ENCODE results near the gene LAMA4.

LAMA4 gene

DNA sequence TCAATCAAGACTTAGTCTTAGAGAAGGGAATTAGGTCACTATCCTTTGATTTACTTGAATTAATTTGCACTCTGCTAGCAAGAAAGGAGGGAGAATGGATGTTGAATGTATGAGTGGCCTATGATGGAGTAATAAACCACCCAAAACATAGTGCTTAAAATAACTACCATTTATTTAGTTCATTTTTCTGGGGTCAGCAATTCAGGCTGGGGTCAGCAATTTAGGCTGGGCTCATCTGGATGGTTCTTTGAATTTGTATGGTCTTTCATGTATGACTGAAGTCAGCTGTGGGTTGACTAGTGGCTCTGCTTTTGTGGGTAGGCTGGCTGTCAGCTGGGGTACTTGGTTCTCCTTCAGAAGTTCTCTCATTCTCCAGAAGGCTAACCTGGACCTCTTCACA lies 21.0 kb upstream of the LAMA4 start:
- no peak for DNase-seq

DNA sequence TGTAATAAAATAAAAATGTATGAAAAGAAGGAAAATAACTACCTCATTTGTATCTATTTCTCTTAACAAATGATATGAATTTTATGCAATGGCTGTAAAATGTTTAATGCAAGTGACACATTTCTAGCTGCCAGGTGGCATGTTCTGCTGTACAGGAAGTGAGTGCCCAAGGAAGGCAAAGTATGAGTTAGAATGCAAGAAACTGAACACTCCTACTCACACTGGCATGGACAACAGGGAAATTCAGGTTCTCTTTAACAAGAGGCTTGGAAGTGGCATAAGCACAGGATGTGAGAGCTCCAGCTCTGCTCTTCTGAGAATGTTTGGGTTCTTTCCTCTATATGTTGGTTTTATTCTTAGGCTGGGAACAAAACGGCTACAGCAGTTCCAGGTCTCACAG lies 20.4 kb upstream of the LAMA4 start:
- DNase-seq: no peak

GRCh38 chr6:112272799-112273198 lies 18.4 kb upstream of the LAMA4 start:
- DNase-seq: no peak

DNA sequence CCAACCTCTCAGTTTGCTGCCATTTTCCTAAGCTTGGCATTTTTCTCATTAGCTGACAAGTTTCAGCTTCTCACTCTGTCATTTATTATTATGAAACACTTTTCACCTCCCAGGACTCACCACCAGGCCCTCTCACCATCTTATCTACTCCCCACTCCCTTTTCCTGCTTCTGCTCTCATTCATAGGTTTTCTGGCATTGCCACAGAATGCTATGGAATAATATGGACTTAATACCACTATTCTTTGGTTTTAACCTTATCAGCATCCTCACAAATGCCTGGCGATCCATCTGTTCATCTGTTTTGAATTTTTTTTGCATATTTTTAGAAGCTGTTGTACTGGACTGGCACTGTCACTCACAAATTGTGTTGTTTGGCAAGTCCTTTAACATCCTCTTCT lies 16.4 kb upstream of the LAMA4 start:
- DNase-seq: no peak

DNA sequence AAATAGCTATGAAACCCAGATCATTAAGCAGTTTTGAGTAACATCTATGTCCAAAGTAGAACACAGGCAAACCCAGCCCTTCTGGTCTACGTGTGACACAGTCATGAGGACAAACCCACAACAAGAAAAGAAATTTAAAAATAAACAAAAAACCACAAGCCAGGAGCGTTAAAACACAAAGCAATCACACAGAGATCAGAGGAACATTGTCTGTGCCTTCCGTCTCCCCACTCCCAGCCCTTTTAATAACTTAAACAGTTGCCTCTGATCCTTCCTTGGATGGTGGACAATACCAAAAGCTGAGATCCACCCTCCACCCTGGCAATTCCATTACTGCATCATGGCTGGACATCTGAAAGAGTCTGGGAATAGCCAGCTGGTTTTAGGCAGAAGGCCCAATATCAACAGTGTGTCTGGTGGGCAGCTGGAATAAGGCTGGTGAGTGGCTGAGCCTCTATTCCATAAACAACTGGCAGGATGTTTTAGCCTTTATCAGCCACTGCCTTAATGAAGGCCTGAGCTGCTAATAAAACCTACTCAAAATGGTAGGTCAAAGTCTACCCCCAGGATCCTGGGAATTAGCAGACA lies 15.7 kb upstream of the LAMA4 start:
- DNase-seq: no peak

- no peak for DNase-seq
These were observed 14.7 kb upstream of the LAMA4 start for GRCh38 chr6:112269114-112269513.

GRCh38 chr6:112268654-112269053 lies 14.3 kb upstream of the LAMA4 start:
- no peak for DNase-seq

DNA sequence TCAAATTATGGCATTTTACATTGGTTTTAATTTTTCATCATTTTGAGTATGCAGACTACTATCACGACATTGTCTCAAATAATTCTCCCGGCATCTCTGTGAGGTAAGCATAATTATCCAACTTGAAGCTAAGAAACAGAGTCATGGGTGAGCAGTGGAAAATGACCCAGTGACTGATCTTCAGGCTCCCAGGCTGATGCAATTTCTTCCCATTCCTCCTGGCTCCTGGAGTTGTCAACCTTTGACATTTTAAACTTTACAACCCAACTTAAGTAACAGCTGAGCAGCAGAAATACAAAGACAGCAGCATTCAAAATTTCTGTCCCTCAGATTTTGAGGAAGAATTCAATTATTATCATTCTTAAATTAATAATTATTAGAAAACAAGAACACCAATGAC lies 13.7 kb upstream of the LAMA4 start:
- DNase-seq: no peak

GRCh38 chr6:112266331-112266730 lies 12.0 kb upstream of the LAMA4 start:
- DNase-seq: no peak

- DNase-seq: no peak
These were observed 4.9 kb upstream of the LAMA4 start for GRCh38 chr6:112259337-112259675.

GRCh38 chr6:112258642-112259336 lies 4.4 kb upstream of the LAMA4 start:
- DNase-seq: no peak

DNA sequence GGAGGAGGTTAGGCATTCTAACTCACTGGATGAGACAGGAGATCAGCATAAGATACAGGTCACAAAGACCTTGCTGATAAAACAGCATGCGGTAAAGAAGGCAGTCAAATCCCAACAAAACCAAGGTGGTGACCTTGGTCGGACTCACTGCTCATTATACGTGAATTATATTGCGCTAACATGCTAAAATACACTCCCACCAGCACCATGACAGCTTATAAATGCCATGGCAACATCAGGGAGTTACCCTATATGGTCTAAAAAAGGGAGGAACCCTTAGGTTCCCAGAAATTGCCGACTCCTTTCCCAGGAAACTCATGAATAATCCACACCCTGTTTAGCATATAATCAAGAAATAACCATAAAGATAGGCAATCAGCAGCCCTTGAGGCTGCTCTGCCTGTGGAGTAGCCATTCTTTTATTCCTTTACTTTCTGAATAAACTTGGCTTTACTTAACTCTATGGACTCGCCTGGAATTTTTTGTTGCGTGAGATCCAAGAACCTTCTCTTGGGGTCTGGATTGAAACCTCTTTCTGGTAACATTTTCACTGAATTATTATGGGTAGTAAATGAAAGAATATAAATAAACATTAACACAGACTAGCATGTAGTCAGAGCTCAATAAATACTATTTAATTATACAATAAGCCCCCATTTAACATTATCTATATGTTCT lies 3.0 kb upstream of the LAMA4 start:
- DNase-seq: no peak

- no peak for DNase-seq
These were observed 554 bp upstream of the LAMA4 start for GRCh38 chr6:112254921-112255320.

DNA sequence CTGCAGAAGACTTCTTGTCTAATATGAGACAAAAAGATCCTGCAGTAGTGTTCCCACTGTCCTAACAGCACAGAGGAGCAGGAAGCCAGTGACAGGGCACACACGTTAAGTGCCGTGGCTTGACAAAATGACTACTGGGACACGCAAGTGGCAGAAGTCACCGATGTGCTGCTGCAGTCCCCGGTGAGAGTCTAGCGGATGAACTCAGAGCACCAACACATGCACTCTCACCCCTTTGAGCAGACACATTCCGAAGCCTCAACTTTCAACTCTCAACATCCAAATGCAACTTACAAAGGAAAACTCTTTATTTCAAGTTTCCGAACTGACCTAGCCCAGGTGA lies 898 bp downstream of the LAMA4 start:
- DNase-seq: no peak

- no peak for DNase-seq
These were observed 1.5 kb downstream of the LAMA4 start for GRCh38 chr6:112252571-112253497.

DNA sequence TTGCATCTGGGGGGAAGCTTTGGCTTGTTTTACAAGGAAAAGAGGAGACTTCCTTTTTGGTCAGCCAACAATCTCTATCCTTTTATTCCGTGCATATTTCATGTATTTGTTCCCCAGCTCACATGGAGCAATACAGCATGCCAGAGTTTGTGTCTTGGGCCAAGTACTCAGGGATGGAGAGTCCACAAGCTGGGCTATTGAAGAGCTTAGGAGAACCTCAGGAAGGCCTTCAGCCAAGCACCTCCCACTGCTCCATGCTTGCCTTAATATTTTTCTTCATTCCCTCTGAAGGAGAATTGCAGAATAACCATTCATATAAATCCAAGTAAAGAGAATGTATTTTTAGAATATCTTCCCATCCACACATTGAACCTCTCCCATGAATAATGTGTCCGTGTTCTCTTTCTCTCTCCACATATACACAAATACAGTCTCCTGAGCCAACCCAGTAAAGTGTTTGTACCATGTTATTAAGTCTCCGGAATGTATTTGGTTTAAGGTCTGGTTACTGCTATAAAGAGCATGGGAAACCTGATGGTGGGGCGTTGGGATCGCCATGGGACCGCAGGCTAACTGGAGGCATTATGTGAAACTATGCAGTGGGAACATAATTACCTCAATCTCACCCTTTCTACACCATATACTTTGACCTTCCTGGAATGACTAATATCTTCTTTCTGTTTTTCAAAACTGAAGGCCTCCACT lies 3.0 kb downstream of the LAMA4 start:
- no peak for DNase-seq

GRCh38 chr6:112249489-112249888 lies 4.9 kb downstream of the LAMA4 start:
- DNase-seq: no peak

- no peak for DNase-seq
These were observed 7.1 kb downstream of the LAMA4 start for GRCh38 chr6:112247275-112247674.

DNA sequence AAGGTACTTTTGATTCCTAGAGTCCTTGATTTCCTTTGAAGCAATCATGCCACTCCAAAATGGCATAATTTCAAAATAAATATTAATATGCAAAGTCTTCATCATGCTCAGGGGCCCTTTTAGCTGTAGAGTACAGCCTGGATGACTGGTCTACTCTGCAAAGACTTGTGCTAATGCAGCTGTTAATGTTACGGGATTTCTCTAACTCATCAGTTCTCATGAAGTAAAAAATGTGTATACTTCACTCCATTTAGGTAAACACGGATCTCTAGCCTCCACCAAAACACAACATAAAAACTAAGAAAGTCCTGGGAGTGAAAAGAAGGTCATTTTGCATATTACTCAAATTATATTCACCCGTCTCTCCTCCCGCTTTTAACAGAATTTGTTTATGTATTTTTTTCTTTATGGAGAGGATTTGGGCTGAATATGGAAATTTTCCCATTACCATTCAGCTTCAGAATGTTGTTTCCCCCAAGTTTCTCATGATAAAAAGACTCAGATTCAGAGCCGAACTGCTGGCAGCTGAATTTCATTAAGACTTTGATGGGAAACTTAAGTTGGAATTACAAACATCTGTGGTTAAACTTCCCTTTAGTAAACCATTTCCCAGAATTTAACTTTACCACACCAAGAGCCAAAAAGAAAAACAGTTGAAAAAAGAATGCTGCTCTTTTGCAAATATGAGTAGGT lies 8.7 kb downstream of the LAMA4 start:
- DNase-seq: no peak

GRCh38 chr6:112243861-112244827 lies 10.2 kb downstream of the LAMA4 start:
- DNase-seq: no peak

DNA sequence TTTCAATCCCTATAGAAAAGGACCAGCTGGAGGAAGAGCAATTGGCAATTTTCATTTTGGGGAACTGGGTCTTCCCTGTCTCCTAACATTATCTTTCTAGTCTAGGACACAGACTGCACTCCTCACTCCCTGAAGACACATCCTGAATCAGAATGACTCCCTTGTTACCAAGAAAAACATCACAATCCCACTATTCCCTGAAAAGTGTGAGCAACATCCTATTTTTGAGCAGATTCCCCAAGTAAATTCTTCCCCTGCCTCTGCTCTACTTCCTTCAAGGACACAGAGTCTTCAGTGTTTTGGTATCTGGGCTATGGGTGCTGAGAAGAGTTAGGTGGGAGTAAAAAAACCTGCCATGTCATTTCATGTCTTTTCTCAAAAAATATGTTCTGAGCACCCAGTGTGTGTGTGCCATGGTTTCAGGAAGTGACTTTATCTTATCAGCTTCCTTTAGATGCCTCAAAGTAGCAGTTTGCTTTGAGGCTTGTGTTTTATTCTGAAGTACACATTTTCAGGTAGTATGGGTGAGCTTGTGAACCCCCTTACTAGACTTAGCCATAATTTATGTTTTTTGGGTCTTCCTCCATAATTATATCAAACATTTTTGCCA lies 12.4 kb downstream of the LAMA4 start:
- no peak for DNase-seq
